ENCODE results near the gene PGLYRP3. TPM values are rescaled to one million over a fixed set of nuclear protein-coding genes. Genes with fewer than 3 reads are reported as not detected.

The PGLYRP3 gene
- total and polyA plus RNA-seq, 2 donors (not counting 3 experiments of a cell fraction or from before 2014, with no cell fraction given): not detected

GRCh38 chr1:153346077-153346723, 33.4 kb upstream of the PGLYRP3 start:
- no peaks in the 10 kb centered on the region for H3K36me3 ChIP-seq (ENCODE audit: control insufficient read depth in 2 of 2, extremely low read depth in 1 of 2, insufficient read depth in 2 of 2, low read length in 2 of 2)
- H2AFZ ChIP-seq (ENCODE audit: low read depth, low read length): no peak overlapping the region
- H3K4me3 ChIP-seq (replicated peaks in 1 of 3; ENCODE audit: insufficient read depth in 1 of 3, low read depth in 1 of 3, low read length in 3 of 3): no peak overlapping the region
- no peak for FAIRE-seq
- TF ChIP-seq FOS (IDR thresholded peaks at IDR 0.05; ENCODE audit: borderline replicate concordance, insufficient read depth, low read length) (no peak), GATA2 (IDR thresholded peaks at IDR 0.05; ENCODE audit: insufficient read depth, insufficient read length, low read depth, low read length) (no peak), MAX (IDR thresholded peaks at IDR 0.05; ENCODE audit: insufficient read depth, insufficient read length) (no peak), POLR2AphosphoS5 (IDR thresholded peaks at IDR 0.05; ENCODE audit: insufficient read depth, low read depth, low read length) (no peak), EZH2 (IDR thresholded peaks at IDR 0.05; ENCODE audit: borderline replicate concordance, low read depth, low read length, severe bottlenecking) (no peak), MYC (IDR thresholded peaks at IDR 0.05; ENCODE audit: low read depth, low read length) (no peak), POLR2A (IDR thresholded peaks at IDR 0.05; ENCODE audit: low read depth, low read length) (no peak), CTCF (IDR thresholded peaks at IDR 0.05; ENCODE audit: extremely low read depth in 1 of 2, insufficient read depth in 1 of 2, low read depth in 1 of 2, low read length in 2 of 2) (no peak), JUN (IDR thresholded peaks at IDR 0.05; ENCODE audit: borderline replicate concordance, insufficient read depth, insufficient read length, low read depth) (no peak)
- DNase-seq (ENCODE audit: low read depth, low spot score): no peak
- dilution Hi-C loops (cut with MboI; ENCODE audit: extremely low pct_ligation_motif_present, low sequenced_read_pairs): no loop called here
- ChIA-PET POLR2A (interaction anchor here (0.6 kb wide), 1 partner anchor 231 kb away, joined by 3 read pairs; no protein-coding TSS in a partner anchor), CTCF (interaction anchor here (1.2 to 1.5 kb wide), 2 partner anchors 148 to 149 kb away, joined by 4 to 5 read pairs; no protein-coding TSS in a partner anchor)
- H4K20me1 ChIP-seq (replicated peaks; ENCODE audit: control insufficient read depth, extremely low read depth, insufficient read depth, low read length): no peaks in the 10 kb centered on the region
- no peak overlapping the region for H3K27ac ChIP-seq (ENCODE audit: insufficient read depth, low read depth, low read length)
- no peaks in the 10 kb centered on the region for H3K79me2 ChIP-seq (ENCODE audit: control insufficient read depth, insufficient read depth, low read length)
- no peak overlapping the region for H3K9ac ChIP-seq (replicated peaks; ENCODE audit: extremely low read depth, insufficient read depth, low read length)
- no peaks in the 10 kb centered on the region for H3K9me1 ChIP-seq (replicated peaks; ENCODE audit: control insufficient read depth, extremely low read depth, insufficient read depth, low read length)
- no peak overlapping the region for H3K4me2 ChIP-seq (ENCODE audit: insufficient read depth, low read length)
- intact Hi-C loops (cut with micrococcal nuclease): no loop called here
- no peaks in the 10 kb centered on the region for H3K9me3 ChIP-seq (replicated peaks; ENCODE audit: control insufficient read depth, insufficient read depth, low read length)
- BruUV-seq (replicated peaks): no TSS peak
- H3K4me1 ChIP-seq (ENCODE audit: control insufficient read depth, extremely low read depth, insufficient read depth, low read length): no peaks in the 10 kb centered on the region
- H3K27me3 ChIP-seq (ENCODE audit: control insufficient read depth in 2 of 2, insufficient read depth in 2 of 2, low read length in 2 of 2): peaks cover 2 to 3% of the 10 kb centered on the region in 2 experiments
